ENCODE data around the gene NDUFA6.

GRCh38 chr22:42084874-42085273 lies 5.7 kb downstream of the NDUFA6 start:
- TF ChIP-seq, protein P1, sequence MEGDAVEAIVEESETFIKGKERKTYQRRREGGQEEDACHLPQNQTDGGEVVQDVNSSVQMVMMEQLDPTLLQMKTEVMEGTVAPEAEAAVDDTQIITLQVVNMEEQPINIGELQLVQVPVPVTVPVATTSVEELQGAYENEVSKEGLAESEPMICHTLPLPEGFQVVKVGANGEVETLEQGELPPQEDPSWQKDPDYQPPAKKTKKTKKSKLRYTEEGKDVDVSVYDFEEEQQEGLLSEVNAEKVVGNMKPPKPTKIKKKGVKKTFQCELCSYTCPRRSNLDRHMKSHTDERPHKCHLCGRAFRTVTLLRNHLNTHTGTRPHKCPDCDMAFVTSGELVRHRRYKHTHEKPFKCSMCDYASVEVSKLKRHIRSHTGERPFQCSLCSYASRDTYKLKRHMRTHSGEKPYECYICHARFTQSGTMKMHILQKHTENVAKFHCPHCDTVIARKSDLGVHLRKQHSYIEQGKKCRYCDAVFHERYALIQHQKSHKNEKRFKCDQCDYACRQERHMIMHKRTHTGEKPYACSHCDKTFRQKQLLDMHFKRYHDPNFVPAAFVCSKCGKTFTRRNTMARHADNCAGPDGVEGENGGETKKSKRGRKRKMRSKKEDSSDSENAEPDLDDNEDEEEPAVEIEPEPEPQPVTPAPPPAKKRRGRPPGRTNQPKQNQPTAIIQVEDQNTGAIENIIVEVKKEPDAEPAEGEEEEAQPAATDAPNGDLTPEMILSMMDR (conservative IDR thresholded peaks at IDR 0.05): no peak
- TF ChIP-seq ZFX (IDR thresholded peaks at IDR 0.05): no peak
